B cell (primary cell): Measurements from ENCODE around the gene MBD6. TPM values are rescaled to one million over a fixed set of nuclear protein-coding genes. Genes with fewer than 3 reads are reported as not detected.

Source experiments
- ATAC-seq: fragments of 200-7000 bp; cut with Tn5 transposase; one replicate; pipeline ENCODE4 v1.10.0; 2021; ENCODE audit warnings: low read depth, mild to moderate bottlenecking, moderate number of reproducible peaks, moderate library complexity
- CTCF ChIA-PET: fragments of 350-600 bp; sonication (Branson Sonifier 250); formaldehyde crosslinking; loops from one replicate; lab custom pipeline; 2021; ENCODE audit warnings: antibody characterized with exemption, inconsistent platforms; lab: Charles Lee
- POLR2A ChIA-PET: fragments of 350-600 bp; sonication (Branson Sonifier 250); formaldehyde crosslinking; loops from one replicate; lab custom pipeline; 2021; ENCODE audit warnings: antibody characterized with exemption; lab: Charles Lee
- DNase-seq: peaks from one replicate; pipeline ENCODE4 v3.0.0; 2013
- H2AFZ ChIP-seq: 2 replicates; pipeline ENCODE4 v1.6.1; 2012; ENCODE audit warnings: mild to moderate bottlenecking, low read depth, low read length; ENCODE audit not compliant: insufficient read depth, poor library complexity, severe bottlenecking
- H3K27ac ChIP-seq, 2 donors: 1 replicate in 1 of 2; 2 replicates in 1 of 2; pipeline ENCODE4 v1.5.1; 2012 to 2013; ENCODE audit warnings: low read length in 2 of 2, mild to moderate bottlenecking in 2 of 2, moderate library complexity in 1 of 2
- H3K27me3 ChIP-seq, 4 experiments: fragments of 200-600 bp in 1 of 4; sonication (generic) in 1 of 4; replicated peaks in 1 of 4; 1 replicate in 2 of 4; 2 replicates in 2 of 4; pipeline versions ENCODE4 v1.6.1 to v1.7.0; 2013 to 2016; ENCODE audit warnings: low read length in 3 of 4, mild to moderate bottlenecking in 2 of 4, mixed read lengths in 1 of 4, moderate library complexity in 1 of 4; ENCODE audit not compliant: insufficient read depth in 4 of 4, control insufficient read depth in 3 of 4; ENCODE audit errors: control extremely low read depth in 1 of 4
- H3K36me3 ChIP-seq, 2 experiments: replicated peaks in 1 of 2; 1 replicate in 1 of 2; 2 replicates in 1 of 2; pipeline versions ENCODE4 v1.6.1 to v1.7.1; 2013; ENCODE audit warnings: low read length in 1 of 2; ENCODE audit not compliant: insufficient read depth in 2 of 2, control insufficient read depth in 1 of 2; ENCODE audit errors: control extremely low read depth in 1 of 2, extremely low read depth in 1 of 2
- H3K4me1 ChIP-seq, 2 donors: fragments of 200-600 bp in 1 of 2; sonication (generic) in 1 of 2; 1 replicate in 1 of 2; 2 replicates in 1 of 2; pipeline versions ENCODE4 v1.5.1 to v1.6.1; 2013 to 2017; ENCODE audit warnings: low read length in 2 of 2; ENCODE audit not compliant: control insufficient read depth in 2 of 2, insufficient read depth in 2 of 2
- H3K4me2 ChIP-seq: replicated peaks from 2 replicates; pipeline ENCODE3; 2012; ENCODE audit warnings: mild to moderate bottlenecking, low read depth, low read length; ENCODE audit not compliant: poor library complexity, severe bottlenecking
- H3K4me3 ChIP-seq, 5 experiments: fragments of 200-600 bp in 1 of 5; sonication (generic) in 1 of 5; 1 replicate in 3 of 5; 2 replicates in 2 of 5; pipeline versions ENCODE4 v1.5.1 to v1.7.0; 2011 to 2016; ENCODE audit warnings: low read length in 4 of 5, mild to moderate bottlenecking in 4 of 5, low read depth in 2 of 5, control low read depth in 1 of 5, moderate library complexity in 1 of 5; ENCODE audit not compliant: insufficient read depth in 1 of 5; ENCODE audit errors: control extremely low read depth in 1 of 5, extremely low read depth in 1 of 5
- H3K79me2 ChIP-seq: fragments of 200-600 bp; sonication (generic); one replicate; pipeline ENCODE4 v1.6.0; 2016; ENCODE audit warnings: low read length; ENCODE audit not compliant: control insufficient read depth, insufficient read depth
- H3K9ac ChIP-seq: fragments of 200-600 bp; sonication (generic); 2 replicates; pipeline ENCODE4 v1.6.1; 2017; ENCODE audit warnings: mild to moderate bottlenecking, low read length, moderate library complexity
- H3K9me3 ChIP-seq, 3 donors: one replicate each; pipeline versions ENCODE4 v1.6.1 to v1.7.1; 2013; ENCODE audit warnings: low read length in 2 of 3; ENCODE audit not compliant: control insufficient read depth in 2 of 3, insufficient read depth in 1 of 3; ENCODE audit errors: control extremely low read depth in 1 of 3
- H4K20me1 ChIP-seq: 2 replicates; pipeline ENCODE4 v1.6.0; 2012; ENCODE audit warnings: mild to moderate bottlenecking, low read length; ENCODE audit not compliant: insufficient read depth, control insufficient read depth, poor library complexity, severe bottlenecking
- H3K27ac Mint-ChIP-seq: one replicate; pipeline ENCODE4 v1.8.0; 2021; ENCODE audit warnings: mixed read lengths
- H3K27me3 Mint-ChIP-seq: one replicate; pipeline ENCODE4 v1.8.0; 2021; ENCODE audit warnings: mixed read lengths
- H3K4me1 Mint-ChIP-seq: one replicate; pipeline ENCODE4 v1.8.0; 2021; ENCODE audit warnings: mixed read lengths
- H3K4me3 Mint-ChIP-seq: one replicate; pipeline ENCODE4 v1.8.0; 2021; ENCODE audit warnings: mixed read lengths
- H3K9me3 Mint-ChIP-seq: one replicate; pipeline ENCODE4 v1.8.0; 2022; ENCODE audit warnings: mixed read lengths; ENCODE audit not compliant: insufficient read depth
- CTCF ChIP-seq: fragments of 200-600 bp; IDR thresholded peaks from one replicate; pipeline ENCODE4 v1.8.0; 2022; ENCODE audit warnings: antibody characterized with exemption, mild to moderate bottlenecking
- EZH2 ChIP-seq: IDR thresholded peaks from 2 replicates; pipeline ENCODE4 v1.6.1; 2012; ENCODE audit warnings: borderline replicate concordance, low read depth, mild to moderate bottlenecking, moderate library complexity, low read length; ENCODE audit not compliant: insufficient read depth, poor library complexity, severe bottlenecking
- WGBS: methylation state at CpG from one replicate; pipeline ENCODE4 v1.1.5; 2013; ENCODE audit warnings: missing lambda C conversion rate; ENCODE audit not compliant: insufficient coverage; 5-methylcytosine and 5-hydroxymethylcytosine counted together
- intact Hi-C: fragments of 100-400 bp; cut with micrococcal nuclease; formaldehyde crosslinking; loops from one replicate; pipeline ENCODE4 v1.10.0; 2022
- polyA plus RNA-seq: library from polyadenylated mRNA; depleted of rRNA; stranded (reverse); fragments of >200 nt; gene quantifications from 2 replicates; pipeline ENCODE4 v1.2.3, GENCODE V29; 2012
- total RNA-seq, 2 donors: library from RNA; stranded (reverse); fragments of 120-200 nt in 1 of 2; gene quantifications; 1 replicate in 1 of 2; 2 replicates in 1 of 2; pipeline versions ENCODE4 v1.2.3 to v1.2.4, GENCODE V29; 2013 to 2022

Gene MBD6
- total and polyA plus RNA-seq, 2 donors (not counting 1 experiment from before 2014, with no cell fraction given), result 39.4 to 121 TPM

- Mint-ChIP-seq H3K9me3 (no peaks in the 10 kb centered on the region), H3K27me3 (peaks cover 18% of the 10 kb centered on the region), H3K4me3 (peak overlapping the region; percentile 99), H3K4me1 (peaks cover 51% of the 10 kb centered on the region), H3K27ac (peak overlapping the region; percentile 87)
- ATAC-seq (no peak), DNase-seq (no peak)
- Histone ChIP-seq H3K4me1 (peaks cover 21 to 27% of the 10 kb centered on the region in 2 donors), H3K27ac (peak overlapping the region in 1 of 2 donors; percentile 90), H2AFZ (peak overlapping the region; percentile 96), H3K36me3 (no peaks in the 10 kb centered on the region), H3K79me2 (peaks cover 19% of the 10 kb centered on the region), H3K27me3 (peaks cover 0 to 26% (median 10%) of the 10 kb centered on the region in 4 experiments), H4K20me1 (no peaks in the 10 kb centered on the region), H3K4me2 (peak overlapping the region; percentile 88), H3K9me3 (peaks cover 0 to 4% (median 0%) of the 10 kb centered on the region in 3 donors), H3K4me3 (peak overlapping the region; percentile 68 to 96 (median 85)), H3K9ac (peak overlapping the region; percentile 98)
- 0% methylated on average over 2 of the region's 9 CpGs for WGBS
- POLR2A ChIA-PET, result interaction anchor here (1.3 to 1.8 kb wide), 2 partner anchors 23 to 28 kb away, joined by 3 to 10 read pairs; partner anchors contain the start of gene DDIT3
- intact Hi-C loops, result loop anchor here (1.0 kb wide), 6 partner anchors 25 to 205 kb away; partner anchors contain the start of genes CDK4, MBD6, OS9 and PIP4K2C
- TF ChIP-seq CTCF, result no peak
- no peak for TF ChIP-seq EZH2
- CTCF ChIA-PET, result interaction anchor here (0.6 to 0.9 kb wide), 3 partner anchors 16 to 37 kb away, joined by 3 read pairs; no protein-coding TSS in a partner anchor
These were observed 24.8 kb downstream of the MBD6 start for GRCh38 chr12:57547288-57548012.

- Histone ChIP-seq H3K27me3 (peaks cover 0 to 26% (median 10%) of the 10 kb centered on the region in 4 experiments), H3K9ac (no peak overlapping the region), H2AFZ (no peak overlapping the region), H3K4me2 (no peak overlapping the region), H3K4me3 (no peak overlapping the region), H3K4me1 (peaks cover 21 to 27% of the 10 kb centered on the region in 2 donors), H3K79me2 (peaks cover 19% of the 10 kb centered on the region), H4K20me1 (no peaks in the 10 kb centered on the region), H3K27ac (no peak overlapping the region), H3K9me3 (peaks cover 0 to 4% (median 0%) of the 10 kb centered on the region in 3 donors), H3K36me3 (no peaks in the 10 kb centered on the region)
- Mint-ChIP-seq H3K4me1 (peaks cover 51% of the 10 kb centered on the region), H3K9me3 (no peaks in the 10 kb centered on the region), H3K4me3 (no peak overlapping the region), H3K27me3 (peaks cover 18% of the 10 kb centered on the region), H3K27ac (no peak overlapping the region)
- DNase-seq (no peak), ATAC-seq (no peak)
- intact Hi-C loops, result no loop called here
- ChIA-PET POLR2A (no interaction called here), CTCF (no interaction called here)
- WGBS, result no CpG with 5 or more reads among the region's 2 CpGs
- TF ChIP-seq EZH2 (no peak), CTCF (no peak)
These were observed 25.3 kb downstream of the MBD6 start for GRCh38 chr12:57548013-57548315.
